GM08714 (cell line): ENCODE data around the gene BSND.

ENCODE experiments used
- H3K4me3 ChIP-seq: fragments of 200-500 bp; sonication (Bioruptor generic); 2 replicates; pipeline ENCODE4 v1.5.1; 2014; ENCODE audit warnings: mild to moderate bottlenecking, low read length, inconsistent platforms
- ZNF274 ChIP-seq: IDR thresholded peaks from 2 replicates; pipeline ENCODE4 v1.6.1; 2012; ENCODE audit warnings: mild to moderate bottlenecking, low read depth, low read length

BSND gene

GRCh38 chr1:55038552-55038838 lies 39.8 kb downstream of the BSND start:
- TF ChIP-seq ZNF274, result no peak
- H3K4me3 ChIP-seq, result no peak overlapping the region

- H3K4me3 ChIP-seq, result no peak overlapping the region
- TF ChIP-seq ZNF274, result no peak
These were observed 40.2 kb downstream of the BSND start for GRCh38 chr1:55038974-55039341.

- H3K4me3 ChIP-seq, result no peak within 1 kb of the TSS
- TF ChIP-seq ZNF274, result no peak
These were observed 40.8 kb downstream of the BSND start, which contains the start of gene PCSK9 for GRCh38 chr1:55039342-55040082. Gene PCSK9, plus strand, starts transcription at chr1:55039548. Its CDS starts 290 bp downstream, at chr1:55039838.

GRCh38 chr1:55040083-55040932 lies 41.6 kb downstream of the BSND start:
- H3K4me3 ChIP-seq, result no peak overlapping the region
- no peak for TF ChIP-seq ZNF274

GRCh38 chr1:55040933-55041494 lies 42.3 kb downstream of the BSND start:
- TF ChIP-seq ZNF274, result no peak
- no peak overlapping the region for H3K4me3 ChIP-seq

- TF ChIP-seq ZNF274, result no peak
- no peak overlapping the region for H3K4me3 ChIP-seq
These were observed 42.9 kb downstream of the BSND start for GRCh38 chr1:55041613-55042012.

- no peak overlapping the region for H3K4me3 ChIP-seq
- no peak for TF ChIP-seq ZNF274
These were observed 44.3 kb downstream of the BSND start for GRCh38 chr1:55043011-55043410.

GRCh38 chr1:55043726-55044125 lies 45.0 kb downstream of the BSND start:
- no peak overlapping the region for H3K4me3 ChIP-seq
- no peak for TF ChIP-seq ZNF274

GRCh38 chr1:55044617-55045397 lies 46.1 kb downstream of the BSND start:
- no peak for TF ChIP-seq ZNF274
- H3K4me3 ChIP-seq, result no peak overlapping the region

GRCh38 chr1:55045430-55045829 lies 46.7 kb downstream of the BSND start:
- no peak overlapping the region for H3K4me3 ChIP-seq
- TF ChIP-seq ZNF274, result no peak

- no peak overlapping the region for H3K4me3 ChIP-seq
- no peak for TF ChIP-seq ZNF274
These were observed 48.1 kb downstream of the BSND start for GRCh38 chr1:55046871-55047270.

GRCh38 chr1:55047611-55048010 lies 48.9 kb downstream of the BSND start:
- no peak overlapping the region for H3K4me3 ChIP-seq
- TF ChIP-seq ZNF274, result no peak

GRCh38 chr1:55048453-55049270 lies 49.9 kb downstream of the BSND start:
- no peak overlapping the region for H3K4me3 ChIP-seq
- no peak for TF ChIP-seq ZNF274
